HUDEP-2 (cell line): Measurements from ENCODE around the gene RGS9BP.

Experiments
- DNase-seq, 76 experiments: peaks; one replicate each; lab custom pipeline; 2025; ENCODE audit not compliant: unreplicated experiment in 76 of 76; lab: John Stamatoyannopoulos, UW

The RGS9BP gene

DNA sequence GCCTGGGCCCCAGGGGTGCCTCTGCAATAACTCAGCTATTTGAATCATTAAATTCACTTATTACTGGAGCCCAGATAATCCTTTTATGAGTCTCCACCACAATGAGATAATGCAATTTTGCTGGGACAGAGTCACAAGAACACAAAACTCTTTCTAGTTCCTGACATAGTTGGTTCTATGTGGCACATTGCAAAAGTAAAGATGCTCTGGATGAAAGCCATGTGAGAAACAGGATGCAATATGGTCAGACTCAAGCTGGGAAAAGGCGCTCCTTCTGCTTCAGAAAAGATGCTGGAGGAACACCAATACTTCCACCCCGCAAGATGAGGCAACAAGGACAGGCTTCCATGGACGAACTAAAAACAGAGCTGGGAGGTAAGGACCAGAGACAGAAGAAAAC lies 6.3 kb upstream of the RGS9BP start:
- no peak for DNase-seq

DNA sequence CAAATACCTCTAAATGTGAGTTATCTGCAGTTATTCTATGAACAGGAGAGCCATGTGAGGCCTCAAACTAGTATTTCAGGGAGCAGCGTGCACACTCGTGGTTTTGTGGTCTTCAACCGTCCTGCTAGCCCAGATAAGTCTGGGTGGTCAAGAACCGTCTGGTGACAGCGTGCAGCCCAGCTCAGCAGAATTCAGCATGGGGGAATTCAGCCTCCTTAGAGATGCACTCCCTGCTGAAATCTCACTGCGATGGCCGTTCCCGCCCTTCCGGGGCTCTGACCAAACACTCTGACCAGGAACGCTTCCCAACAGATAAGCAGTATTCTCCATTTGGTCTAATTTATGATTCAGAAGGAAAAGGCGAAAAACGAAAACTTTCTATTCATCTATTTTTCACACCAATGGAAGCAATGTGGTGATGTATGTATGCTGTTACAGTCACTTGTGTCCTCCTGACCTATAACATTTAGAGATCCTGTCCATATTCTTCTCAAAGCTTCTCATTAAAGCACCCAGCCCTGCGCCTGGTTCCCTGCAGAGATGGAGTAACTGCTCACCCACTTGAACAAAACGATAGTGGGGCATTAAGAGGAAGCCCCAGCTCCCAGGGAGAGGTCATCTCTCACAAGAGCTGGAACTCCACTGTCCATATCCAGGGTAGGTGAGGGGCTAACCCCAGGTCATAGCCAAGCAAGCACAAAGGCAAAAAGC lies 3.6 kb upstream of the RGS9BP start:
- peak in 72 of 76 experiments; percentile 22 to 92 (median 69) for DNase-seq

DNA sequence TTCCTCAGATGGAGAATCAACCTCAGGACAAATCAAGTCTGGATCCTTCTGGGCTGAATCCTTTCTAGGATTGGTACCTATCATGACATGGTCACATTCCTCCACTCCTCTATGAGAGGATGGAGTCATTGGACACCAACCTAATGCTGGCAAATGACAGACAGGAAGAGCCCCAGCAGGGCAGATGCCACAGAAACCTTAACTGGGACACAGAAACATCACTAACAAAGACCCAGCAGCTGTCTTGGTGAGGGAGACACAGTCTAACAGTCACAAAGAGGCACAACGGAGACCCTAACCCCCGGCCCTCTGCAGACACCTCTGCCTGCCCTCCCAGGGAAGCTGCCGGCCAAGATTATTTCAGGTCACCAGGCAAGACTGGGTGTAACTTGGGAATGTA lies 2.8 kb upstream of the RGS9BP start:
- DNase-seq, result peak in 5 of 76 experiments; percentile 19 to 53 (median 28)

DNA sequence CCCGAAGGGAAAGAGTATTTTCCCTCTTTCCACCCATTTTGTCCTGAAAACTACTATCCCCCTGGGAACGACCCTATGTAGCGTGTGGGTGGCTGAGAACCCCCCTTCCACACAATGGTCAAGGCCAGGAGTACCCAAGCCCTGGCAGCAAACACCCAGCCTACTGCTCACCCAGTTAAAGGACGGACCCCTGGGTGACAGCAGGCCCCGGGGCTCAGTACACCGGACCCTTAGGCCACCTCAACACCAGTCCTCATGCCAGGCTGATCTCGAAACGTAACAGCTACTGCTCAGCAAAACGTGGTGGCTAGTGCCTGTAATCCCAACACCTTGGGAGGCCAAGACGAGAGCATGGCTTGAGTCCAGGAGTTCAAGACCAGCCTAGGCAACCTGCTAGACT lies 2.1 kb upstream of the RGS9BP start:
- peak in 5 of 76 experiments; percentile 18 to 45 (median 21) for DNase-seq

DNA sequence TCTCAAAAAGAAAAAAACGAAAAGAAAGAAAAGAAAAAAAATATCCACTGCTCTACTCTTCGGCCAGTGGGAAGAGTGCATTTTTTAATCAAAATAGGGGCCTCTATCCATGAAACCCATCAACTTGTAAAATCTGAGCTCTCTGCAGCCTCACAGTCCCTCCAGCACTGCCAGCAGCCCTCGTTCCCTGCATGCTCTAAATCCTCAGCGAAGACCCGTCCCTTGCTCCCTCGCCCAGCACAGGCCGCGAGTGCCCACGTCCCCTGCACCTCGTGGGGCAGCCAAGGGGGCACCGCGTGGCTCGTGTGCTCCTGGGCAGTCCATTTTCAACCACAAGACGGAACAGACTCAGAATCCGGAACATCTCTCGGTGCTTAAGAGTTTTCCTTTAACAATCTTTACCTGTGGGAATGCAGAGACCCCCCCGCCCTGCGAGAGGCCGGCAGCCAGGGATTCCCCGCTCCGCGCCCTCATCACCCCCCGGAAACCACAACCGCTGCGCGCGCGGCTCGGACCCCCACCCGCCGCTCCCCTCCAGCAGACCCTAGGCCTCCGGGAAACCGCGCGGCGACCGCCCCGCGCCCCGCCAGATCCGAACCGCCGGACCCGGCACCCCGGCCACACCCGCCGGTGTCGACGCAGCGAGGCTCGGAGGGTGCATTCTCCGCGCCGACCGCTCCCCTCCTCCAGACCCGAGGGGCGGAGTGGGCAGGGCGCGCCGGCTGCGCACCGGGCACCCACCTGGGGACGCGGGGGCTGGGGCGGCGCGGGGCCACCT lies 1.3 kb upstream of the RGS9BP start:
- peak in 3 of 76 experiments; percentile 23 to 64 (median 55) for DNase-seq

DNA sequence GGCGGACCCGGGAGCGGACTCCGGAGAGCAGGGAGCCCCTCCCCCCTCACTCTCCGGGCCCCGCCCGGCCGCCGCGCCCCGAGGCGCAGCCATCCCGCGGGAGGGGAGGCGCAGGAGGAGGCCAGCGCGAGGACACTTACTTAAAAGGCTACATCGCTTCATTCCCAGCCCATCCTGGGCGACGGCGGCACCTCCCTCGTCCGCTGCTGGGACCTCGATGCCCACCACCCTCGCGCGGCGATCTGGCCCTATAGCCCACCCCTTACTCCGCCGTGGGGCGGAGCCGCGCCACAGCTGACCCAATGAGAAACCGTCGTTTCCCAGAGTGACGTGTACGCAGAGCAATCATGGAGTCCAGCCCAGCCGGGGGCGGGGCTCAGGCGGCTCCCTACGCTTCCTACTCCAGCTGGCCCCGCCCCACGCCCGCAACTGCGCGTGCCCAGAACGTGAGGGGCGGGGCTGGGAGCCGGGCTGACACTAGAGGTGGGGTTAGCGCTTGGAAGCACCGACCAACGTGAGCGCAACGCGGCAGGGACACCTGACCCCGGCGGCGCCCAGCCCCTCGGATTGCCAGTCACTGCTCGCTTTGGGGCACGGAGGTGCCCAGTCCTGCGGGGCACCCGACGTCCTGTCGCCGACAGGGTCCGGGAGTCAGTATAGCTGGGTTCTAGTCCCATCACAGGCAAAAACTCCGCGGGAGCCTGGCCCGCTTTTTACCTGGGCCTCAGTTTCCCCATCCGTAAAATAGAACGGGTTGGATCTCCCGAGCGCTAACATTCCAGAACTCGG lies 523 bp upstream of the RGS9BP start, which contains the start of gene ANKRD27:
ANKRD27 (minus strand) TSS at position 250 of the 789 bp plus-strand sequence. CDS start 16,165 bp downstream, outside the sequence.
- DNase-seq, result peak in 75 of 76 experiments; percentile 76 to 100 (median 99)

DNA sequence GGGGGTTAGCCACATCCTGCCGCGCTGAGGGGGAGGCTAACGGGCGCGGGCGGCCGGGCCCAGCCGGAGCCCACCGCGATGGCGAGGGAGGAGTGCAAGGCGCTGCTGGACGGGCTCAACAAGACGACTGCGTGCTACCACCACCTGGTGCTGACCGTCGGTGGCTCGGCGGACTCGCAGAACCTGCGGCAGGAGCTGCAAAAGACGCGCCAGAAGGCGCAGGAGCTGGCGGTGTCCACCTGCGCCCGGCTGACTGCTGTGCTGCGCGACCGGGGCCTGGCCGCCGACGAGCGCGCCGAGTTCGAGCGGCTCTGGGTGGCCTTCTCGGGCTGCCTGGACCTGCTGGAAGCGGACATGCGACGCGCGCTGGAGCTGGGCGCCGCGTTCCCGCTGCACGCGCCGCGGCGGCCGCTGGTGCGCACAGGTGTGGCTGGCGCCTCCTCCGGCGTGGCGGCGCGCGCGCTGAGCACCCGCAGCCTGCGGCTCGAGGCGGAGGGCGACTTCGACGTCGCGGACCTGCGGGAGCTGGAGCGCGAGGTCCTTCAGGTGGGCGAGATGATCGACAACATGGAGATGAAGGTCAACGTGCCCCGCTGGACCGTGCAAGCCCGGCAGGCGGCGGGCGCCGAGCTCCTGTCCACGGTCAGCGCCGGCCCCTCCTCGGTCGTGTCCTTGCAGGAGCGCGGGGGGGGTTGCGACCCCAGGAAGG lies 692 bp downstream of the RGS9BP start:
- peak in 2 of 76 experiments; percentile 18 to 28 for DNase-seq

DNA sequence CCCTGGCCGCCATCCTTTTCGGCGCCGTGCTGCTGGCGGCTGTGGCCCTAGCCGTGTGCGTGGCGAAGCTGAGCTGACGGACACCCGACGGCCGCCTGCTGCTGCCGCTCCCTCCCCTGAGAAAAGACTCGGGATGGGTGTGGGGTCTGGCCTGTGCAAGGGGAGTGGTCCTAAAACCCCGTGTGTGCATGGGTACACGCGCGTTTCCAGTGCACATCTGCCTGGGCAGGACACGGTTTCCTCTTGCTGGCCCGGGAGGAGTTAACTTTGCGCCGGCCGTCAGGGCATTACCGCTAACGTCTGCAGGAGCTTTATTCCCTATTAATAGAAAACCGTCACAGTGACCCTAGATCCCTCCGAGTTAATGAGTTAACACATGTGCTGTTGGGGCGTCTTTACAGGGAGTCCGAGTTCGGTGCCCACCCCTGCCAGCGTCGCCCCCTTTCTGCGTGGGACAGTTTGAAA lies 1.3 kb downstream of the RGS9BP start:
- no peak for DNase-seq

DNA sequence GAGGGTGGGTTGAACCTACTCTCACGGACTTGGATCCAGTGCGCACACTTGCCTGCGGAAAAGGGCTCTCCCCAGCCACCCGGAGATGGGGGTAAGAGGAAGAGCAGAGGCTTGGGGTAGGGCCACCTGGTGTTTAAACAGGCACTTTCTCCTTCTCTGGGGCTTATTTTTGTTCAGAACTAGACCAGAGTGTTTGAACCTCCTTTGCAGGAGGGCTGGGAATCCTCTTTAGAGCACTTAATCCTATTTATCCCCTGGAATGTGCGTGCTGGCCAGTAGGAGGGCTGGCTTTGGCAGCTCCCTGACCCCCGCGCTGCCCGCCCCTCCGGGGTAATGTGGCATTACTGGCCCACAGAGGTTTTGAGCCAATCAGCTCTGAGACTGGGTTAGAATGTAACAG lies 2.0 kb downstream of the RGS9BP start:
- DNase-seq, result peak in 1 of 76 experiments; percentile 11

DNA sequence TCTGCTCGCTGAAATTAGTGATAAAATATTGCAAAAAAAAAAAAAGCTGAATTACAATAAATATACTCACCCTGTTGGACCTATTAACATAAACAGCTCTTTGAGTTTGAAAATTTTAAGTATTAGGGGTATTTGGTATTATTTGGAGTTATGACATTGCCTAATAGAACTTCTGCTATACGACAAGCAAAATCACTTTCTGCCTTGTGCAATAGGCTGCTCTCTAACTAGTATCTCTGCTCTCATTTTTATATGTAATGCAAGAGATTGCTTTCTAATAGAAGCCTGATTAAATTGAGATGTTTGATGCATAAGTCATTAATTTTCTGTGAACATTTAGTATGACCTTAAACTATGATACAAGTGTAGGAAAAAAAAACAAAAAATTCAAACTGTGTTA lies 5.3 kb downstream of the RGS9BP start:
- DNase-seq, result no peak

DNA sequence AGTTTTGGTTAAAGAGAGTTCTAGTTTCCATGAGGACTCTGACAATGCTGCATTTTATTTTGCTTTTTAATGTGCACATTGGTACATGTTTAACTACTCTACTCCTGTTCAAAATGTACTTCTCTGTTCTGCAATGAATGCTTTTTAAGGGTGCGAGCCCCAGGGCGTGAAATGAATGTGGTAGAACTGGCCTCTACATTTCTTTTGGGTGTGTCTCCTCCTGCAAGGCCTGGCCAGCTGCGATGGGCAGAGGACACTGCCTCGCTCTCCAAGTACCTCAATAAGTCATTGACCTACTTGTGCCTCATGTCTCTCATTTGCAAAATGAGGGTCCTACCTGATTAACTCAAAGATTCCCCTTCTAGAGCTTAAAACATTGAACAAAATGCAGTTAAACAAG lies 6.7 kb downstream of the RGS9BP start:
- DNase-seq, result no peak

DNA sequence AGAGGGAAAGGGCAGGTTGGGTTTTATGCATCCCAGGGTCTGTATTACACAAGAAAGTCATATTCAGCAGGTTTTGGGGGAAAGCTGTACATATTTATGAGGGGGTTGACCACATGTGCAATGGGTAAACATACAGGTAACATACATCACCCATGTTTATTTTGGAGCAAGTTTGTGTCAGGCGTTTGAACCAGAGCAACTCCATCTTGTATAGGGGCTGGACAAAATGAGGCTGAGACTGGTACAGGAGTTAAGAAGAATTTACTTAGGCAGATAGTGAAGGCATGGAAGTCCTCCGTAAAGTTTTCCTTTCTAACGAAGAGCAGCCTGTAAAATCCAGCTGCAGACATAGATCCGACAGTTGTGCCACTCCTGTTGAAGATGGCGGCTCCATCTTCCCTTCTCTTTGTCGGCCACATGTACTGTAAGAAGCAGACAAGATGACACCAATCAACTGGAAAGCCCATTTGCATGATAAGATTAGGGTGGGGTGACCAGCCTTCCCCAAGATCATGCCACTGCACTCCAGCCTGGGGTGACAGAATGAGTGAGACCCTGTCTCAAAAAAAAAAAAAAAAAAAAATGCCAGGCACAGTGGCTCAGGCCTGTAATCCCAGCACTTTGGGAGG lies 11.3 kb downstream of the RGS9BP start:
- peak in 3 of 76 experiments; percentile 14 to 32 (median 20) for DNase-seq

DNA sequence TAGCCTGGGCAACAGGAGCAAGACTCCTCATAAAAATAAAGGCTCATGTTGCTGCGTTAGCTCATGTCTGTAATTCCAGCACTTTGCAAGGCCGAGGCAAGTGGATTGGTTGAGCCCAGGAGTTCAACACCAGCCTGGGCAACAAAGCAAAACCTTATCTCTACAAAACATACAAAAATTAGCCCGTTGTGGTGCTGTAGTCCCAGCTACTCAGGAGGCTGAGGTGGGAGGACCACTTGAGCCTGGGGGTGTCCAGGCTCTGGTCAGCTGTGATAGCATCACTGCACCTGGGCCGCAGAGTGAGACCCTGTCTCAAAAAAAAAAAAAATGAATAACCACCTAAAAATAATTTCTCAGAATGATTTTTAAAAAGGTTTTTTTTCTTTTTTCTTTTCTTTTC lies 12.0 kb downstream of the RGS9BP start:
- DNase-seq, result peak in 31 of 76 experiments; percentile 8 to 78 (median 39)

DNA sequence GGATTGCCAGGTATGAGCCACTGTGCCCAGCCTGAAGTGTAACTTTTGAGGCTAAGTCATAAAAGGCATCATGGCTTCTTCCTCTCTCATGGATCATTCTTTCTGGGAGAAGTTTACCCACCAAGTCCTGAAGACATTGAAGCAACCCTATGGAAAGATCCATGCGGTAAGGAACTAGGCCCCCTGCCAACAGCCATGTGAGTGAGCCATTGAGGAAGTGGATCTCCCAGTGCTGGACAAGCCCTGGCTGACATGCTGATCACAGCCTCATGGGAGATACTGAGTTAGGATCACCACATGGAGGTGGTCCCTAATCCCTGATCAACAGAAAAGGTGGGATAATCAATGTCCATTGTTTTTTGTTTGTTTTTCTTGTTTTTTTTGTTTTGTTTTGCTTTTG lies 12.7 kb downstream of the RGS9BP start:
- peak in 3 of 76 experiments; percentile 11 to 32 (median 15) for DNase-seq

DNA sequence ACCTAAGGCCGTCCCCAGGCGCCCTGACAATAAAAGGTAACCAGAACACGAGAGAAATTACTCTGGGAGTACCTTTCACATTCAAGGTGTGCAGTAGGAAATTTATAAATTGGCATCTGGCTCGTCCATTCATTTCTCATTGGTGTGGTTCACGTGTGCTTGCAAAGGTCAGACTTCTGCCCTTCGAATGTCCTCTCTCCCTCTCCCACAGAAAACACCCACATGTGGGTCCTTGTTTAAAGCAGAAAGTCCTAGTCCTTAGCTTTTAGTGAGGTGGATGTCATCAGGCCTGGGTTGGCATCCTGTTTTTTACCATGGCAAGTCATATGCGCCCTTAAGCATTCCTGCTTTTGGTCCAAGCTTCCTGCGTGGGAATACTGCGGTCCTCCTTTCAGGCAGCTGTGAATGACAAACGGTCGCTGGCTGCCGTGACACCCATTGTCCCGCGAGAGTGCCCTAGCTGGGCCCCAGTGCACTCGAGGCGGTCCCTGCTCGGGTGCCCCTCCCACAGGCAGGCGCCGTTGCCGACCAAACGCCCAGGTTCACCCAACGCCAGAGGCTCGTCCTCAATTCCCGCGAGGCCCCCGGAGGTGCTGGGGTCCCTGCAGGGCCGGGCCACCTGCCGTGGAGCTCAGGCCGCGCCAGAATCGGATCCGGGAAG lies 15.8 kb downstream of the RGS9BP start, which contains the start of gene NUDT19:
NUDT19 (plus strand) TSS at position 531 of the 661 bp plus-strand sequence. CDS start 140 bp downstream, outside the sequence.
- peak in 74 of 76 experiments; percentile 55 to 93 (median 85) for DNase-seq

DNA sequence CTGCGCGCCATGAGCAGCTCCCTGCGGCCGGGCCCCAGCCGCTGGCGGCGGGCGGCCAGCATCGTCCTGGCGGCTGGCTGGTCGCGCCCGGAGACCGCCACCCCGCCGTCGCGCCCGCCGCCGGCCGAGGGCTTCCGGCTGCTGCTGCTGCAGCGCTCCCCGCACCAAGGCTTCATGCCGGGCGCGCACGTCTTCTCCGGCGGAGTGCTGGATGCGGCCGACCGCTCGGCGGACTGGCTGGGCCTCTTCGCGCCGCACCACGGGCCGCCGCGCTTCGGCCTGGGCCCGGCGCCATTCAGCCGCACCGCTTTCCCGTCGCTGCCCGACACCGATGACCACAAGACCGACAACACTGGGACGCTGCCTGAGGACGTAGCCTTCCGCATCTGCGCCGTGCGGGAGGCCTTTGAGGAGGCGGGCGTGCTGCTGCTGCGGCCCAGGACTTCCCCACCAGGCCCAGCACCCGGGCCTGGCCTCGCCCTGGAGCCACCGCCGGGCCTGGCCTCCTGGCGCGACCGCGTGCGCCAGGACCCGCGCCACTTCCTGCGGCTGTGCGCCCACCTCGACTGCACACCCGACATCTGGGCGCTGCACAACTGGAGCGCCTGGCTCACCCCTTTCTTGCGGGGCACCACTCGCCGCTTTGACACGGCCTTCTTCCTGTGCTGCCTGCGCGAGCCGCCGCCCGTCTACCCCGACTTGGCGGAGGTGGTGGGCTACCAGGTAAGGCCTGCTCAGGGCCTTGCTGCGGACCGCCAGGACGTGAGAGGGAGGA lies 16.5 kb downstream of the RGS9BP start:
- DNase-seq, result peak in 47 of 76 experiments; percentile 13 to 80 (median 47)

DNA sequence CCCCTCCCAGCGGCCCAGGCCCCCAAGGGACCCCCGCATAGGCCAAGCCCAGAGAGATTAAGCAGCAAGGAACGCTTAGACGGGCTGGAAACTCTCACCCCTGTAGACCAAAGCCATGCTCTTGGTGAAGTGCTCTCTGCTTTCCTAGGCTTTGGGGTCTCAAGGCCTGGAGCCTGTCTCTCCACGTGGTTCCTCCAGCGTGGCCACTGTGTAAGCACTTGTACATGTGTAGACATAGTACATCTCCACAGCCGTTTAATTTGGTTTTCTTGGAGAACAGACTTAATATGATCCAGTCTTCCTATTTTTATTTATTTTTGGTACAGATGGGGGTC lies 17.0 kb downstream of the RGS9BP start:
- DNase-seq, result peak in 8 of 76 experiments; percentile 12 to 58 (median 34)
